Fibroblast of lung (primary cell): ENCODE measurements around the gene KLK11.

Experiments used
- EZH2 ChIP-seq: IDR thresholded peaks from 2 replicates; pipeline ENCODE4 v1.5.1; 2012; ENCODE audit warnings: low read length, control low read depth, mild to moderate bottlenecking; ENCODE audit errors: missing control alignments
- TF ChIP-seq, protein P1 (sequence below), 2 donors: IDR thresholded peaks in 1 of 2; conservative IDR thresholded peaks in 1 of 2; 1 replicate in 1 of 2; 2 replicates in 1 of 2; pipeline ENCODE4 v1.5.1; 2011 to 2012; ENCODE audit warnings: low read length in 2 of 2, control low read depth in 1 of 2, inconsistent platforms in 1 of 2, low read depth in 1 of 2, mild to moderate bottlenecking in 1 of 2

DNA sequence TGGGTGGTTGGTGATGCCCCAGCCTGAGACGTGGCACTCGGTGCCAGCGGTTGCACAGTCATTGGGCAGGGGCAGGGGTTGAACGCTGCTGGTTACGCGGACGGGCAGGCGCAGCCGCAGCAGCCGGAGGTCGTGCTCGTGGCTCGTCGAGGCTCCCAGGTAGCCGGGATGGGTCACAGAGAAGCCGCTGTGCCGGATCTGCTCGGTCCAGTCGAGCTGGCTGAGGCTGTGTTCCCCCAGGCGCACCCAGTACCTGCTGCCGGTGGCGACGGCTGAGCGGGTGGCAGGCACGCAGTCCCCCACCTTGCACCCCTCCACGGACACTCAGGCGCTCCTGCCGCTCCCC lies 5.4 kb upstream of the KLK11 start:
- TF ChIP-seq, protein P1, sequence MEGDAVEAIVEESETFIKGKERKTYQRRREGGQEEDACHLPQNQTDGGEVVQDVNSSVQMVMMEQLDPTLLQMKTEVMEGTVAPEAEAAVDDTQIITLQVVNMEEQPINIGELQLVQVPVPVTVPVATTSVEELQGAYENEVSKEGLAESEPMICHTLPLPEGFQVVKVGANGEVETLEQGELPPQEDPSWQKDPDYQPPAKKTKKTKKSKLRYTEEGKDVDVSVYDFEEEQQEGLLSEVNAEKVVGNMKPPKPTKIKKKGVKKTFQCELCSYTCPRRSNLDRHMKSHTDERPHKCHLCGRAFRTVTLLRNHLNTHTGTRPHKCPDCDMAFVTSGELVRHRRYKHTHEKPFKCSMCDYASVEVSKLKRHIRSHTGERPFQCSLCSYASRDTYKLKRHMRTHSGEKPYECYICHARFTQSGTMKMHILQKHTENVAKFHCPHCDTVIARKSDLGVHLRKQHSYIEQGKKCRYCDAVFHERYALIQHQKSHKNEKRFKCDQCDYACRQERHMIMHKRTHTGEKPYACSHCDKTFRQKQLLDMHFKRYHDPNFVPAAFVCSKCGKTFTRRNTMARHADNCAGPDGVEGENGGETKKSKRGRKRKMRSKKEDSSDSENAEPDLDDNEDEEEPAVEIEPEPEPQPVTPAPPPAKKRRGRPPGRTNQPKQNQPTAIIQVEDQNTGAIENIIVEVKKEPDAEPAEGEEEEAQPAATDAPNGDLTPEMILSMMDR (conservative IDR thresholded peaks at IDR 0.05 in 1 of 2, IDR thresholded peaks at IDR 0.05 in 1 of 2; ENCODE audit: low read depth in 1 of 2, low read length in 2 of 2), result no peak
- no peak for TF ChIP-seq EZH2
